Stimulated activated CD4-positive, alpha-beta T cell treated with anti-CD3 and anti-CD28 coated beads, Interleukin-2, amount 100 ng/mL, for 4 hours (primary cell): ENCODE results near the gene ZBED5.
"Not testable (repeated sequence)": the region's sequence is repeated elsewhere in the genome, so short reads cannot be mapped to it uniquely, and the experiment has no call there.

Experiments used
- DNase-seq: peaks from one replicate; pipeline ENCODE4 v3.0.0-alpha.2; 2020; ENCODE audit warnings: low read depth

The ZBED5 gene

GRCh38 chr11:10857709-10858438 lies at the start of gene ZBED5:
TSS of gene ZBED5 (minus strand) at chr11:10858053. CDS start at chr11:10854945, 3,108 bp downstream.
- peak; percentile 92 for DNase-seq

- DNase-seq = no peak
These were observed 48.7 kb upstream of the ZBED5 start for GRCh38 chr11:10906521-10906920.

GRCh38 chr11:10902301-10903063 lies 44.6 kb upstream of the ZBED5 start:
- DNase-seq = no peak

GRCh38 chr11:10900681-10901415 lies 43.0 kb upstream of the ZBED5 start:
- no peak for DNase-seq

- no peak for DNase-seq
These were observed 41.4 kb upstream of the ZBED5 start for GRCh38 chr11:10899121-10899830.

- DNase-seq = no peak
These were observed 40.8 kb upstream of the ZBED5 start for GRCh38 chr11:10898763-10899025.

- no peak for DNase-seq
These were observed 40.3 kb upstream of the ZBED5 start for GRCh38 chr11:10898003-10898762.

GRCh38 chr11:10897150-10897549 lies 39.3 kb upstream of the ZBED5 start:
- DNase-seq = no peak

GRCh38 chr11:10896493-10896892 lies 38.6 kb upstream of the ZBED5 start:
- DNase-seq = no peak

- DNase-seq = no peak
These were observed 37.4 kb upstream of the ZBED5 start for GRCh38 chr11:10895285-10895684.

GRCh38 chr11:10894666-10895065 lies 36.8 kb upstream of the ZBED5 start:
- DNase-seq = no peak

- no peak for DNase-seq
These were observed 35.9 kb upstream of the ZBED5 start for GRCh38 chr11:10893714-10894151.

- DNase-seq = no peak
These were observed 34.4 kb upstream of the ZBED5 start for GRCh38 chr11:10892250-10892649.

- DNase-seq = no peak
These were observed 33.4 kb upstream of the ZBED5 start for GRCh38 chr11:10891151-10891720.

GRCh38 chr11:10890083-10890482 lies 32.2 kb upstream of the ZBED5 start:
- not testable (repeated sequence) for DNase-seq

- DNase-seq = no peak
These were observed 29.5 kb upstream of the ZBED5 start for GRCh38 chr11:10887307-10887706.

GRCh38 chr11:10886652-10887250 lies 28.9 kb upstream of the ZBED5 start:
- no peak for DNase-seq

GRCh38 chr11:10885703-10886363 lies 28.0 kb upstream of the ZBED5 start:
- DNase-seq = no peak

- not testable (repeated sequence) for DNase-seq
These were observed 26.4 kb upstream of the ZBED5 start for GRCh38 chr11:10884292-10884691.

- DNase-seq = no peak
These were observed 24.0 kb upstream of the ZBED5 start for GRCh38 chr11:10881892-10882291.
